Dendritic cell treated with granulocyte-macrophage colony-stimulating factor and Interleukin-4, amounts not matched to agents 40 ng/mL and 50 ng/mL, for 4 days (primary cell): ENCODE results near the gene NDRG4.
A peak's percentile ranks its signal among the peaks of the same experiment; 100 is the strongest.

ENCODE experiments used
- H3K27ac Mint-ChIP-seq: one replicate; pipeline ENCODE4 v1.8.0; 2022; ENCODE audit warnings: mild to moderate bottlenecking, mixed read lengths
- H3K27me3 Mint-ChIP-seq: one replicate; pipeline ENCODE4 v1.8.0; 2022; ENCODE audit warnings: mild to moderate bottlenecking, mixed read lengths
- H3K36me3 Mint-ChIP-seq: one replicate; pipeline ENCODE4 v1.8.0; 2022; ENCODE audit warnings: low read depth, mixed read lengths
- H3K4me1 Mint-ChIP-seq: one replicate; pipeline ENCODE4 v1.8.0; 2022; ENCODE audit warnings: low read depth, mixed read lengths
- H3K4me3 Mint-ChIP-seq: one replicate; pipeline ENCODE4 v1.8.0; 2022; ENCODE audit warnings: mild to moderate bottlenecking, moderate library complexity, mixed read lengths
- H3K9me3 Mint-ChIP-seq: one replicate; pipeline ENCODE4 v1.8.0; 2022; ENCODE audit warnings: mixed read lengths
- intact Hi-C: fragments of 100-400 bp; cut with micrococcal nuclease; formaldehyde crosslinking; loops from one replicate; pipeline ENCODE4 v1.15.0; 2022

Gene NDRG4

GRCh38 chr16:58515871-58516767 lies 16.2 kb downstream of the NDRG4 start:
- Mint-ChIP-seq H3K9me3 (no peaks in the 10 kb centered on the region), H3K36me3 (peaks cover 55% of the 10 kb centered on the region), H3K27ac (peak overlapping the region; percentile 75), H3K27me3 (no peaks in the 10 kb centered on the region), H3K4me3 (peak overlapping the region; percentile 88), H3K4me1 (peaks cover 15% of the 10 kb centered on the region)
- intact Hi-C loops: loop anchor here (1.0 to 5.0 kb wide), 2 partner anchors 36 to 113 kb away; partner anchors contain the start of gene CNOT1

- H3K4me1 Mint-ChIP-seq: peaks cover 15% of the 10 kb centered on the region
- H3K36me3 Mint-ChIP-seq: peaks cover 61% of the 10 kb centered on the region
- H3K27ac Mint-ChIP-seq: no peak overlapping the region
- intact Hi-C loops: loop anchor here (5.0 kb wide), 1 partner anchor 36 kb away; no protein-coding TSS in a partner anchor
- H3K9me3 Mint-ChIP-seq: no peaks in the 10 kb centered on the region
- no peaks in the 10 kb centered on the region for H3K27me3 Mint-ChIP-seq
- no peak overlapping the region for H3K4me3 Mint-ChIP-seq
These were observed 16.8 kb downstream of the NDRG4 start for GRCh38 chr16:58516768-58517107.

GRCh38 chr16:58518083-58518979 lies 18.4 kb downstream of the NDRG4 start:
- H3K4me3 Mint-ChIP-seq: no peak overlapping the region
- peaks cover 77% of the 10 kb centered on the region for H3K36me3 Mint-ChIP-seq
- no peaks in the 10 kb centered on the region for H3K27me3 Mint-ChIP-seq
- no peak overlapping the region for H3K27ac Mint-ChIP-seq
- no peaks in the 10 kb centered on the region for H3K9me3 Mint-ChIP-seq
- intact Hi-C loops: loop anchor here (5.0 kb wide), 1 partner anchor 34 kb away; no protein-coding TSS in a partner anchor
- peaks cover 15% of the 10 kb centered on the region for H3K4me1 Mint-ChIP-seq

- no peak overlapping the region for H3K27ac Mint-ChIP-seq
- no peaks in the 10 kb centered on the region for H3K27me3 Mint-ChIP-seq
- intact Hi-C loops: loop anchor here (5.0 kb wide), 1 partner anchor 33 kb away; no protein-coding TSS in a partner anchor
- no peaks in the 10 kb centered on the region for H3K9me3 Mint-ChIP-seq
- H3K4me1 Mint-ChIP-seq: peaks cover 15% of the 10 kb centered on the region
- no peak overlapping the region for H3K4me3 Mint-ChIP-seq
- H3K36me3 Mint-ChIP-seq: peaks cover 83% of the 10 kb centered on the region
These were observed 19.0 kb downstream of the NDRG4 start for GRCh38 chr16:58518980-58519368.

GRCh38 chr16:58519707-58520106 lies 19.8 kb downstream of the NDRG4 start:
- intact Hi-C loops: loop anchor here (5.0 kb wide), 1 partner anchor 33 kb away; no protein-coding TSS in a partner anchor
- Mint-ChIP-seq H3K9me3 (no peaks in the 10 kb centered on the region), H3K27me3 (no peaks in the 10 kb centered on the region), H3K4me3 (no peak overlapping the region), H3K36me3 (peaks cover 91% of the 10 kb centered on the region), H3K4me1 (peaks cover 15% of the 10 kb centered on the region), H3K27ac (no peak overlapping the region)

GRCh38 chr16:58530179-58530578 lies 30.2 kb downstream of the NDRG4 start:
- intact Hi-C loops: no loop called here
- no peaks in the 10 kb centered on the region for H3K27me3 Mint-ChIP-seq
- no peak overlapping the region for H3K4me3 Mint-ChIP-seq
- H3K36me3 Mint-ChIP-seq: peaks cover 100% of the 10 kb centered on the region
- H3K4me1 Mint-ChIP-seq: no peaks in the 10 kb centered on the region
- no peaks in the 10 kb centered on the region for H3K9me3 Mint-ChIP-seq
- H3K27ac Mint-ChIP-seq: no peak overlapping the region

GRCh38 chr16:58532414-58532813 lies 32.5 kb downstream of the NDRG4 start:
- Mint-ChIP-seq H3K9me3 (no peaks in the 10 kb centered on the region), H3K27me3 (no peaks in the 10 kb centered on the region), H3K27ac (no peak overlapping the region), H3K4me1 (no peaks in the 10 kb centered on the region), H3K4me3 (no peak overlapping the region), H3K36me3 (peaks cover 100% of the 10 kb centered on the region)
- intact Hi-C loops: no loop called here

GRCh38 chr16:58533751-58534470 lies 34.0 kb downstream of the NDRG4 start:
- peaks cover 100% of the 10 kb centered on the region for H3K36me3 Mint-ChIP-seq
- H3K4me1 Mint-ChIP-seq: no peaks in the 10 kb centered on the region
- H3K27me3 Mint-ChIP-seq: no peaks in the 10 kb centered on the region
- intact Hi-C loops: no loop called here
- H3K27ac Mint-ChIP-seq: no peak overlapping the region
- H3K9me3 Mint-ChIP-seq: no peaks in the 10 kb centered on the region
- no peak overlapping the region for H3K4me3 Mint-ChIP-seq

- H3K27me3 Mint-ChIP-seq: no peaks in the 10 kb centered on the region
- H3K9me3 Mint-ChIP-seq: no peaks in the 10 kb centered on the region
- H3K27ac Mint-ChIP-seq: no peak overlapping the region
- H3K4me3 Mint-ChIP-seq: no peak overlapping the region
- peaks cover 100% of the 10 kb centered on the region for H3K36me3 Mint-ChIP-seq
- no peaks in the 10 kb centered on the region for H3K4me1 Mint-ChIP-seq
- intact Hi-C loops: loop anchor here (5.0 kb wide), 1 partner anchor 37 kb away; no protein-coding TSS in a partner anchor
These were observed 35.2 kb downstream of the NDRG4 start for GRCh38 chr16:58535100-58535499.

- H3K9me3 Mint-ChIP-seq: no peaks in the 10 kb centered on the region
- H3K27ac Mint-ChIP-seq: no peak overlapping the region
- no peaks in the 10 kb centered on the region for H3K4me1 Mint-ChIP-seq
- peaks cover 100% of the 10 kb centered on the region for H3K36me3 Mint-ChIP-seq
- intact Hi-C loops: loop anchor here (5.0 kb wide), 1 partner anchor 36 kb away; no protein-coding TSS in a partner anchor
- H3K4me3 Mint-ChIP-seq: no peak overlapping the region
- H3K27me3 Mint-ChIP-seq: no peaks in the 10 kb centered on the region
These were observed 36.3 kb downstream of the NDRG4 start for GRCh38 chr16:58536278-58536677.

- no peak overlapping the region for H3K27ac Mint-ChIP-seq
- H3K4me1 Mint-ChIP-seq: no peaks in the 10 kb centered on the region
- peaks cover 100% of the 10 kb centered on the region for H3K36me3 Mint-ChIP-seq
- H3K27me3 Mint-ChIP-seq: no peaks in the 10 kb centered on the region
- H3K9me3 Mint-ChIP-seq: no peaks in the 10 kb centered on the region
- no peak overlapping the region for H3K4me3 Mint-ChIP-seq
- intact Hi-C loops: loop anchor here (5.0 kb wide), 1 partner anchor 35 kb away; no protein-coding TSS in a partner anchor
These were observed 37.4 kb downstream of the NDRG4 start for GRCh38 chr16:58537124-58537906.

- no peak overlapping the region for H3K27ac Mint-ChIP-seq
- H3K4me1 Mint-ChIP-seq: no peaks in the 10 kb centered on the region
- intact Hi-C loops: no loop called here
- H3K4me3 Mint-ChIP-seq: no peak overlapping the region
- no peaks in the 10 kb centered on the region for H3K27me3 Mint-ChIP-seq
- H3K36me3 Mint-ChIP-seq: peaks cover 96% of the 10 kb centered on the region
- no peaks in the 10 kb centered on the region for H3K9me3 Mint-ChIP-seq
These were observed 41.8 kb downstream of the NDRG4 start for GRCh38 chr16:58541711-58542110.

- no peaks in the 10 kb centered on the region for H3K4me1 Mint-ChIP-seq
- H3K27me3 Mint-ChIP-seq: no peaks in the 10 kb centered on the region
- H3K9me3 Mint-ChIP-seq: no peaks in the 10 kb centered on the region
- intact Hi-C loops: no loop called here
- H3K27ac Mint-ChIP-seq: no peak overlapping the region
- no peak overlapping the region for H3K4me3 Mint-ChIP-seq
- peaks cover 96% of the 10 kb centered on the region for H3K36me3 Mint-ChIP-seq
These were observed 42.3 kb downstream of the NDRG4 start for GRCh38 chr16:58542291-58542690.
